NT2/D1 (cell line): ENCODE measurements around the gene DUSP10.

Source experiments
- DNase-seq: peaks from one replicate; pipeline ENCODE4 v3.0.0-alpha.2; 2011; ENCODE audit warnings: low read depth, low spot score
- H3K27me3 ChIP-seq: 2 replicates; pipeline ENCODE4 v1.6.0; 2011; ENCODE audit warnings: mild to moderate bottlenecking; ENCODE audit not compliant: insufficient read length, insufficient read depth
- H3K36me3 ChIP-seq: 2 replicates; pipeline ENCODE4 v1.6.1; 2011; ENCODE audit warnings: mild to moderate bottlenecking, low read length, mixed read lengths; ENCODE audit not compliant: insufficient read depth, insufficient read length
- H3K4me1 ChIP-seq: 2 replicates; pipeline ENCODE4 v1.5.1; 2011; ENCODE audit not compliant: insufficient read depth, insufficient read length
- H3K4me3 ChIP-seq: 2 replicates; pipeline ENCODE4 v1.5.1; 2011; ENCODE audit warnings: low read depth; ENCODE audit not compliant: insufficient read length
- H3K9ac ChIP-seq: 2 replicates; pipeline ENCODE4 v1.6.0; 2011; ENCODE audit warnings: low read depth; ENCODE audit not compliant: insufficient read length
- H3K9me3 ChIP-seq: 2 replicates; pipeline ENCODE4 v1.5.1; 2011; ENCODE audit warnings: mild to moderate bottlenecking, low read length; ENCODE audit not compliant: insufficient read depth
- SUZ12 ChIP-seq: IDR thresholded peaks from 2 replicates; pipeline ENCODE4 v1.6.1; 2011; ENCODE audit not compliant: insufficient read length, insufficient read depth; ENCODE audit errors: extremely low read depth
- YY1 ChIP-seq: IDR thresholded peaks from 2 replicates; pipeline ENCODE4 v1.6.1; 2011; ENCODE audit not compliant: insufficient read length, insufficient read depth
- ZNF274 ChIP-seq: IDR thresholded peaks from 2 replicates; pipeline ENCODE4 v1.6.1; 2011; ENCODE audit warnings: mild to moderate bottlenecking, low read depth, low read length

Gene DUSP10

DNA sequence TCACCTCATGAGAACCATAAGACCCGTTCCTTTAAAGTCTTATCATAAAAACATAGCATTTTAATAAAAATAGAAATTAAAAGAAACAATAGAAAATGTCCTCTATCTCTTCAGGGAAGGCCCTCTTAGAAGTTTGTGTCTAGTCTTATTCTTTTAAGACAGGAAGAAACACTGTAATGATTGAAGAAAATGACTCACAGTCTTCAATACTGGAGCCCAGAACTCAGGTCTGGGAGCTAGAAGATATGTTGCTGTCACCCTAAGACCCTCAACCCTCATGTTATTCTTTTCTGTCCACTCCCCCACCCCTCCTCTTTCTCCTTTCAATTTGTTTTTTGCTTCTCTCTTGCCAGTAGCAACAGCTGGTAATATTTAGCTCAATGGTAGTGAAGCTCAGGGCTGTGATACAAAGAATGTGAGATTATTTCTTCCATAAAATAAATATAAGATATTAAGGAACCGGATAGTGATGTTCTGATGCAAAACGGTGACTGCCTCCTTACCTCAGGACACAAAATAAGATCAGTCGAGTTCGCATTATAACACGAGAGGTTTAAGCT lies 12.0 kb downstream of the DUSP10 start:
- DNase-seq: no peak
- Histone ChIP-seq H3K4me3 (no peak overlapping the region), H3K36me3 (peaks cover 15% of the 10 kb centered on the region), H3K27me3 (no peaks in the 10 kb centered on the region), H3K4me1 (no peaks in the 10 kb centered on the region), H3K9ac (no peak overlapping the region), H3K9me3 (peaks cover 15% of the 10 kb centered on the region)
- TF ChIP-seq YY1: no peak
- no peak for TF ChIP-seq SUZ12
- TF ChIP-seq ZNF274: no peak

DNA sequence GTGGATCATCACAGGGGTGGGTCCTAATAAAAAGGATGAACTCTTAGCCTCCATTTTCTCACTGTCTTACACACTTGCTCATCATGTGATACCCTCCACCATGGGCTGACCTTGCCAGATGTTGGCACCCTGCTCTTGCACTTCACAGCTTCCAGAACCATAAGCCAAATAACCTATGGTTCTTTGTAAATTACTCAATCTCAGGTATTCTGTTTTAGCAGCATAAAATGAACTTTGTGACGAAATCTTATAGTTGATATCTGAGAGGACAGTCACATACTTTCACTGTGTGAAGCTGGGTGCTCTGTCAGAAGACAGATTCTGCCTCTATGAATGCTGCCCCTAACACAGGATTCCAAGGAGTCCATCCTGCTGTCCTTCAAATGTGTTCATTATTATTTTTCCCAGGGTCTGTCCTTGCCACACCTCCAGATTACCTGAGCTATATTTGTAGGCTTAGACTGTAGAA lies 13.8 kb downstream of the DUSP10 start:
- H3K9me3 ChIP-seq: peaks cover 33% of the 10 kb centered on the region
- peaks cover 24% of the 10 kb centered on the region for H3K36me3 ChIP-seq
- H3K9ac ChIP-seq: no peak overlapping the region
- no peak overlapping the region for H3K4me3 ChIP-seq
- DNase-seq: no peak
- no peaks in the 10 kb centered on the region for H3K27me3 ChIP-seq
- TF ChIP-seq ZNF274 (no peak), YY1 (no peak), SUZ12 (no peak)
- H3K4me1 ChIP-seq: no peaks in the 10 kb centered on the region

DNA sequence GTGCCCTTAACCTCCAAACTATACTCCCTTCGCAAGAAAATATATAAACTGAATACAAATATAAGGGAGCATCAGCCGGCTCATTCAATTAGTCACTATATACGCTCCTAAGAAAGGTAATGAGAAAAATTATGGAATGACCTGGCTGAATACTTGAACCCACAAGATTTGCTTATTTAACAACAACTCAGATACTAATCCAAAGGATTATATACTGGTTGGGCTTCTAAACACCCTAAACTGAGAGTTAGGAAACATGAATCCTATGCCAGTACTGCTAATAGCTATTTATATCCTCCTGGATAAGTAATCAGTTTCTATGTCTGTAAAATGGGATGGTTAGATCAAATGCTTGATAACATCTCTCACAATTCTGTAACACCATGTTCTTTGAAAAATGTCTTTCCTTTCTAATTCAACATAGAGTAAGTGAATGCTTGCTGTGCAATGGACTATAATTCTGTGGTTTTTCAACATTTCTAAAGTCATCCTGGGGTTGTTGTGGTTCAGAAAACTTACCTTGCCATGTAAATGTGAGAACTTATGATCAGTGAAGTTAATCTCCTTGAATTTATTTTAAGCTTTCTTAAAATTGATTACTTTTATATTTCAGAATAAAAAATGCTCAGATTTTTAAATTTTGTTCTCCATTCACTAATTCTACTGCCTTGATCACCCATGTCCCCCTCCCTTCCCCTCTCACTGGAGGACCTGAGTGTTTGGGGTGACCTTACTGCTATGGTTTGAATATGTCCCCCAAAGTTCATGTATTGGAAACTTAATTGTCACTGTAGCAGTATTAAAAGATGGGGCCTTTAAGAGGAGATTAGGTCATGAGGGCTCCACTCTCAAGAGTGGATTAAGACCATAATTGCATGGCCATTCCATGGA lies 14.5 kb downstream of the DUSP10 start:
- peaks cover 27% of the 10 kb centered on the region for H3K36me3 ChIP-seq
- H3K4me3 ChIP-seq: no peak overlapping the region
- no peaks in the 10 kb centered on the region for H3K27me3 ChIP-seq
- DNase-seq: no peak
- H3K4me1 ChIP-seq: no peaks in the 10 kb centered on the region
- peaks cover 40% of the 10 kb centered on the region for H3K9me3 ChIP-seq
- no peak overlapping the region for H3K9ac ChIP-seq
- no peak for TF ChIP-seq SUZ12
- no peak for TF ChIP-seq ZNF274
- TF ChIP-seq YY1: no peak

DNA sequence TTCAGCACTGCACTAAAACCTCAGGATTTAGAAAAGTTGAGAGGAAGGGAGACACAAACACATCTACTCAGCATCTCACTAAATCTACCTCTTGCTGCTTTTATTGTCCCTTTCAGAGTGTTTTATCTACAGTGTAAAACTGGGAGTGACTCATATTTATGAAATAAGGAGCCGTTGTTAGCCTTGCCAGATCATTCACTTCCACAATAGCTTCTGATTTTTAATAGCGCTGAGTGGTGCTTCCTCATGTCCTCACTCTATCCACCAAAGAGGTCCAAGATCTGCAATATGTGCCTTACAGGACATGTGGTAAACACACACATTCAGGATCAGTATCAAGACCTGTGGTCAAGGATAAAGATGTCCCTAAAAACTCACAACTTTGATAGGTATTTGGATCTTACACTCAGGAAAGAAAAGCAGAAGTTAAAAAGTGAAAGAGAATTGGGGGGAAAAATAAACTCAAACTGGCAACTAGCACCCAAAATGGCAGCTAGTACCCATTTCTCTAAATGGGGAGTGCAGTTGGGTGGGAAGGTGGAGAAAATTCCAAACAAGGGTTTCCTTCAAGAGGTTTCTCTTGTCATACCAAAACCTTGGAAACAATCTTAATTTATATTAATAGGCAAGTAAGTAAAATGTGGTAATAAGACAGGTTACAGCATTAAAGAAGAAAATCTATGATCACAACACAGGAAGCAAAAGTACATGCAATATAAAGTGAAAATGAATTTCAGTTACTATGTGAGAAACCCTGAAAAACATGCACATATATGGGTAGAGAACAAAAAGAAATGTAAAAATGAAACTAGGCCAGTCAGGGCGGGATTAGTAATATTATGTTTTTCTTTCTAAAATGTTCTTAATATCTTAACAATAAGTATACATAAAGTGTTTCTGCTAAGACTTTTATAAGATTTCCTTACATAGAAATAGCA lies 15.9 kb downstream of the DUSP10 start:
- peaks cover 47% of the 10 kb centered on the region for H3K9me3 ChIP-seq
- DNase-seq: no peak
- no peak overlapping the region for H3K9ac ChIP-seq
- H3K36me3 ChIP-seq: peaks cover 35% of the 10 kb centered on the region
- H3K4me1 ChIP-seq: no peaks in the 10 kb centered on the region
- TF ChIP-seq YY1 (no peak), ZNF274 (no peak), SUZ12 (no peak)
- H3K4me3 ChIP-seq: no peak overlapping the region
- no peaks in the 10 kb centered on the region for H3K27me3 ChIP-seq

DNA sequence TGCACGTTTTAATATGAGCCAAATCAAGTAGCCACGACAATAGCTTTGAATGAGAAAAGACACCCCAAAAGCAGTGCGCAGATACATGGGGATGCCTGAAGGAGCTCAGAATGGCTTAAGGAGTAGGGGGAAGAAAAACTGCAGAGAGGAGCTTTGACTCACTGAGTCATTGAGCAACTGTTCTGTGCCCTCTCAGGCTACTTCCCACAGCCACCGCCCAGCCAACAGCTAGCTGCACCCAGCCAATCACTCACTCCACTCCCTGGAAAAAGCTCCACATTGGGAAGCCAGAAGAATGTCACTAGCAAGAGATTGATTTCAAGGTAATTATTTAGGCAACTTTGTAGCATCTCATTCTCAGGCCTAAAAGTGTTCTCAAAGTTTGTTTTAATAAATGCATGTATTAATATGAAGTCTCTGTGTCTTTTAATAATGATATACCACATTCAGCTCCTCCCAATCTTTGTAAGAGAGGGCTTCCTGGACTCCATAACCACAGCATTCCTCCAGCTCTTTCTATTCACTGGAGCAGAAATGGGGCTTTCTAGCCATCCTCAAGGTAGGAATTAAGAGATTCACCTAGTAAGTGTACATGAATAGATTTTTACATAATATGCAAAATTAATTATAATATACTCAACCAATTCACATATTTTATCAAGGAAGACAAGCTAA lies 16.8 kb downstream of the DUSP10 start:
- Histone ChIP-seq H3K36me3 (peaks cover 35% of the 10 kb centered on the region), H3K9me3 (peaks cover 47% of the 10 kb centered on the region), H3K27me3 (no peaks in the 10 kb centered on the region), H3K9ac (no peak overlapping the region), H3K4me3 (no peak overlapping the region), H3K4me1 (no peaks in the 10 kb centered on the region)
- TF ChIP-seq YY1: no peak
- no peak for TF ChIP-seq ZNF274
- TF ChIP-seq SUZ12: no peak
- DNase-seq: no peak

DNA sequence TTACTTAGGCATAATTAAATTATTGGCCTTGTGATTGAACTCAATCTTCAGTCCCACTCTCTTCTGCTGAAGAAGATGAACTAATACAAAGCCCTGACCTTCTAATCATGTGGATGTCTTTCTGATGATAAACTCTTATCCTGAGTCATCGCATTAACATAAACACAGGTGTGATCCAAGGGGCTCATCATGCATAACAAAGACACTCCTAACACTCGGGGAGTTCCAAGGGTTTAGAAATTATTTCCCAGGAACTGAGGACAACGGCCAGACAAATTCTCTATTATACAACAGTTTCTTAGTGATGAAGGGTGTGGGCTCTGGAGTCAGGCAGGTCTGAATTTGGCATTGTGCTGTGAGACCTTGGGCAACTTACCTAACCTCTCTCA lies 18.0 kb downstream of the DUSP10 start:
- Histone ChIP-seq H3K4me3 (no peak overlapping the region), H3K36me3 (peaks cover 39% of the 10 kb centered on the region), H3K4me1 (no peaks in the 10 kb centered on the region), H3K9me3 (peaks cover 53% of the 10 kb centered on the region), H3K9ac (no peak overlapping the region), H3K27me3 (no peaks in the 10 kb centered on the region)
- no peak for DNase-seq
- TF ChIP-seq SUZ12: no peak
- TF ChIP-seq YY1: no peak
- no peak for TF ChIP-seq ZNF274
